Mucosa of gallbladder (tissue), 1 donor: Measurements from ENCODE around the gene PLG. TPM values are rescaled to one million over a fixed set of nuclear protein-coding genes. Genes with fewer than 3 reads are reported as not detected.

Experiments used
- total RNA-seq: library from RNA; stranded (reverse); gene quantifications from one replicate; pipeline ENCODE4 v1.2.1, GENCODE V29; 2021
- donor health status: DM: no; HTN: no; CAD: no.

The PLG gene
- total RNA-seq, 1 donor from 2014 or later = 3.9 TPM

Other genes starting within 250 kb of the PLG start
- 1.3 TPM for gene LPA, start 38.0 kb upstream of the PLG start, total RNA-seq